Measurements from ENCODE around the gene KRTAP10-12. TPM values are rescaled to one million over a fixed set of nuclear protein-coding genes. Genes with fewer than 3 reads are reported as not detected.

Gene KRTAP10-12
- total RNA-seq, 1 experiment from 2014 or later, result not detected

- TF ChIP-seq, protein P1, sequence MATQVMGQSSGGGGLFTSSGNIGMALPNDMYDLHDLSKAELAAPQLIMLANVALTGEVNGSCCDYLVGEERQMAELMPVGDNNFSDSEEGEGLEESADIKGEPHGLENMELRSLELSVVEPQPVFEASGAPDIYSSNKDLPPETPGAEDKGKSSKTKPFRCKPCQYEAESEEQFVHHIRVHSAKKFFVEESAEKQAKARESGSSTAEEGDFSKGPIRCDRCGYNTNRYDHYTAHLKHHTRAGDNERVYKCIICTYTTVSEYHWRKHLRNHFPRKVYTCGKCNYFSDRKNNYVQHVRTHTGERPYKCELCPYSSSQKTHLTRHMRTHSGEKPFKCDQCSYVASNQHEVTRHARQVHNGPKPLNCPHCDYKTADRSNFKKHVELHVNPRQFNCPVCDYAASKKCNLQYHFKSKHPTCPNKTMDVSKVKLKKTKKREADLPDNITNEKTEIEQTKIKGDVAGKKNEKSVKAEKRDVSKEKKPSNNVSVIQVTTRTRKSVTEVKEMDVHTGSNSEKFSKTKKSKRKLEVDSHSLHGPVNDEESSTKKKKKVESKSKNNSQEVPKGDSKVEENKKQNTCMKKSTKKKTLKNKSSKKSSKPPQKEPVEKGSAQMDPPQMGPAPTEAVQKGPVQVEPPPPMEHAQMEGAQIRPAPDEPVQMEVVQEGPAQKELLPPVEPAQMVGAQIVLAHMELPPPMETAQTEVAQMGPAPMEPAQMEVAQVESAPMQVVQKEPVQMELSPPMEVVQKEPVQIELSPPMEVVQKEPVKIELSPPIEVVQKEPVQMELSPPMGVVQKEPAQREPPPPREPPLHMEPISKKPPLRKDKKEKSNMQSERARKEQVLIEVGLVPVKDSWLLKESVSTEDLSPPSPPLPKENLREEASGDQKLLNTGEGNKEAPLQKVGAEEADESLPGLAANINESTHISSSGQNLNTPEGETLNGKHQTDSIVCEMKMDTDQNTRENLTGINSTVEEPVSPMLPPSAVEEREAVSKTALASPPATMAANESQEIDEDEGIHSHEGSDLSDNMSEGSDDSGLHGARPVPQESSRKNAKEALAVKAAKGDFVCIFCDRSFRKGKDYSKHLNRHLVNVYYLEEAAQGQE (IDR thresholded peaks at IDR 0.05; ENCODE audit: low read depth), result no peak
Measured at GRCh38 chr21:44702973-44703730, 6.2 kb downstream of the KRTAP10-12 start (continued).

DNA sequence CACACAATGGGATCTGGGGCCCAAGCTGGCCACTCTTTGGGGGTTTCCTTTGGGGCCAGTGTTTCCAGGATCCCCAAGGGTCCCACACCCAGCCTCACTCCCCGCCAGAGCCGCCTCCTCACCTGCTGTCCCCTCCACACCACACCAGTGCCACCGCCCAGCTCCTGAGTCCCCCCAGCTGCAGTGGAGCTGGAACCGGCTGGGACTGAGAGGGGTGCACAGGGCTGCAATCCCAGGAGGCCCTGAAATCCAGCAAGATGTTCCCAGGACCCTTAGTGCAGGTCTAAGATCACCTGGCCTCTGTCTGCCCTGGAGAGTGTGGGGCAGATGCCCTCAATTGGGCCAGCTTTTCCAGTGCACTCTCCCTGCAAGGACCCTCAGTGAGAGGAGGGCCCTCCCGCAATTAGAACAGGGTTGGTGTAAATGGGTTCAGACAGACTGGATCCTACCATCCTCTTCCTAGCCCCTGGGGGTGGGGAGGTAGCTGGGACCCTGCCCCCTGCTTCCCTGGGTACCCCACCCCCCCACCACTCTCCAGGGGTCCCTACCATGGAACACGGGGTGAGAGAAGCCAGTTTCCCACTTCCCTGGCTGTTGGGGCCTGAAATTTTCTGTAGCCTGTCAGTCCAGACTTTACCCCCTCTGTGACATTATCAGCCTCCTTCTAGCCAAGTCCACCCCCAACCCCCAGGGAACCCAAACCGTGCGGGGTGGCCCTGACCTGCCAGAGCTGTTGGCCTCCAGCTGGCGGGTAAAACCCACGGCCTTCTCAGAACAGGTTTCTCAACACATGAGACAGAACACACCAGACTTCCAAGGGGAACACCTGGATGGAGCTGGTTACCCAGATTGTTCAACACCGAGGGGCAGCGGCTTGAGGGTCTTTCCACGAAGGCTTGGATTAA lies 7.0 kb downstream of the KRTAP10-12 start:
- POLR2A ChIA-PET, result no interaction called here
- Histone ChIP-seq H2AFZ (ENCODE audit: low read depth, low read length, poor library complexity, severe bottlenecking) (no peak overlapping the region), H4K20me1 (ENCODE audit: insufficient read depth) (no peaks in the 10 kb centered on the region), H3K9me2 (ENCODE audit: insufficient read depth) (no peaks in the 10 kb centered on the region), H3K4me3 (replicated peaks in 1 of 2; ENCODE audit: low read depth in 1 of 2, low read length in 2 of 2) (no peak overlapping the region), H3K4me1 (ENCODE audit: control insufficient read depth in 1 of 2, insufficient read depth in 2 of 2, low read length in 2 of 2) (no peaks in the 10 kb centered on the region), H3K9me3 (ENCODE audit: control insufficient read depth in 1 of 2, insufficient read depth in 1 of 2, low read depth in 1 of 2, low read length in 2 of 2) (no peaks in the 10 kb centered on the region), H3K27me3 (ENCODE audit: insufficient read depth, low read length) (peaks cover 10% of the 10 kb centered on the region; the same call in 1 of the 2 replicates), H3K4me2 (ENCODE audit: low read length) (no peak overlapping the region), H3K9ac (ENCODE audit: low read length) (no peak overlapping the region), H3K27ac (ENCODE audit: low read depth, low read length) (no peak overlapping the region), H3K36me3 (ENCODE audit: control insufficient read depth in 1 of 2, insufficient read depth in 2 of 2, low read length in 2 of 2) (no peaks in the 10 kb centered on the region), H3K79me2 (ENCODE audit: insufficient read depth, low read length) (no peaks in the 10 kb centered on the region)
- BruUV-seq (replicated peaks), result no TSS peak
- ATAC-seq (no peak), DNase-seq (ENCODE audit: low read depth, low spot score) (no peak)
- CTCF ChIA-PET, result no interaction called here
- no peak for TF ChIP-seq YY1 (IDR thresholded peaks at IDR 0.05; ENCODE audit: extremely low read depth, insufficient replicate concordance, low read depth, low read length)
- RAD21 ChIA-PET (ENCODE audit: low non-redundant PET in 1 of 2, low total read pairs in 2 of 2, uncharacterized antibody in 2 of 2, unreplicated experiment in 2 of 2), result no interaction called here
- intact Hi-C loops (cut with micrococcal nuclease), result no loop called here
